ENCODE measurements around the gene INKA1.
A peak's percentile ranks its signal among the peaks of the same experiment; 100 is the strongest.
"Not testable (repeated sequence)": the region's sequence is repeated elsewhere in the genome, so short reads cannot be mapped to it uniquely, and the experiment has no call there.

INKA1 gene

GRCh38 chr3:49780080-49780974 lies 22.7 kb upstream of the INKA1 start:
- peaks cover 47% of the 10 kb centered on the region for H3K4me1 Mint-ChIP-seq
- H3K27me3 Mint-ChIP-seq, result no peaks in the 10 kb centered on the region
- peaks cover 29% of the 10 kb centered on the region for H3K36me3 Mint-ChIP-seq (ENCODE audit: low read depth)
- no peak for DNase-seq
- no peak overlapping the region for H3K27ac Mint-ChIP-seq
- ATAC-seq, result no peak
- no peaks in the 10 kb centered on the region for H3K9me3 Mint-ChIP-seq
- no peak overlapping the region for H3K4me3 Mint-ChIP-seq

- ATAC-seq, H3K27ac Mint-ChIP-seq, H3K9me3 Mint-ChIP-seq, H3K4me3 Mint-ChIP-seq, H3K27me3 Mint-ChIP-seq, DNase-seq: not testable (repeated sequence)
- Mint-ChIP-seq H3K36me3 (ENCODE audit: low read depth) (peaks cover 32% of the 10 kb centered on the region), H3K4me1 (peaks cover 51% of the 10 kb centered on the region)
These were observed 22.1 kb upstream of the INKA1 start for GRCh38 chr3:49780975-49781365.

- no peaks in the 10 kb centered on the region for H3K9me3 Mint-ChIP-seq
- ATAC-seq (no peak), DNase-seq (no peak)
- H3K36me3 Mint-ChIP-seq (ENCODE audit: low read depth), result peaks cover 31% of the 10 kb centered on the region
- H3K27ac Mint-ChIP-seq, result no peak overlapping the region
- peaks cover 53% of the 10 kb centered on the region for H3K4me1 Mint-ChIP-seq
- no peak overlapping the region for H3K4me3 Mint-ChIP-seq
- H3K27me3 Mint-ChIP-seq, result no peaks in the 10 kb centered on the region
These were observed 21.5 kb upstream of the INKA1 start for GRCh38 chr3:49781415-49782199.

- Mint-ChIP-seq H3K36me3 (ENCODE audit: low read depth) (peaks cover 27% of the 10 kb centered on the region), H3K4me1 (peaks cover 56% of the 10 kb centered on the region)
- not testable (repeated sequence) for H3K27me3 Mint-ChIP-seq, H3K27ac Mint-ChIP-seq, H3K4me3 Mint-ChIP-seq, H3K9me3 Mint-ChIP-seq, DNase-seq, ATAC-seq
These were observed 20.8 kb upstream of the INKA1 start for GRCh38 chr3:49782277-49782676.

GRCh38 chr3:49785565-49786356 lies 17.3 kb upstream of the INKA1 start:
- H3K27ac Mint-ChIP-seq, result peak overlapping the region; percentile 79
- H3K36me3 Mint-ChIP-seq (ENCODE audit: low read depth), result peaks cover 15% of the 10 kb centered on the region
- DNase-seq (peak; percentile 38), ATAC-seq (peak; percentile 34)
- H3K27me3 Mint-ChIP-seq, result no peaks in the 10 kb centered on the region
- H3K4me1 Mint-ChIP-seq, result peaks cover 42% of the 10 kb centered on the region
- H3K9me3 Mint-ChIP-seq, result no peaks in the 10 kb centered on the region
- H3K4me3 Mint-ChIP-seq, result peak overlapping the region; percentile 87

GRCh38 chr3:49786357-49787181 lies 16.5 kb upstream of the INKA1 start, which contains the start of gene IP6K1:
TSS of gene IP6K1 (minus strand) at chr3:49786542. CDS start at chr3:49748040, 38,502 bp downstream.
- H3K27me3 Mint-ChIP-seq, result no peaks in the 10 kb centered on the region
- DNase-seq (peak; percentile 99), ATAC-seq (peak; percentile 100)
- H3K4me3 Mint-ChIP-seq, result peak within 1 kb of the TSS; percentile 87
- peak within 1 kb of the TSS; percentile 94 for H3K27ac Mint-ChIP-seq
- no peaks in the 10 kb centered on the region for H3K9me3 Mint-ChIP-seq
- H3K4me1 Mint-ChIP-seq, result peaks cover 37% of the 10 kb centered on the region
- H3K36me3 Mint-ChIP-seq (ENCODE audit: low read depth), result peaks cover 11% of the 10 kb centered on the region

- Mint-ChIP-seq H3K27ac (peak overlapping the region; percentile 94), H3K36me3 (ENCODE audit: low read depth) (peaks cover 10% of the 10 kb centered on the region), H3K4me1 (peaks cover 36% of the 10 kb centered on the region), H3K4me3 (peak overlapping the region; percentile 87), H3K9me3 (no peaks in the 10 kb centered on the region), H3K27me3 (no peaks in the 10 kb centered on the region)
- ATAC-seq (no peak), DNase-seq (no peak)
These were observed 15.9 kb upstream of the INKA1 start for GRCh38 chr3:49787182-49787464.

- DNase-seq (no peak), ATAC-seq (no peak)
- H3K27ac Mint-ChIP-seq, result peak overlapping the region; percentile 94
- peak overlapping the region; percentile 87 for H3K4me3 Mint-ChIP-seq
- no peaks in the 10 kb centered on the region for H3K27me3 Mint-ChIP-seq
- peaks cover 32% of the 10 kb centered on the region for H3K4me1 Mint-ChIP-seq
- H3K9me3 Mint-ChIP-seq, result no peaks in the 10 kb centered on the region
- H3K36me3 Mint-ChIP-seq (ENCODE audit: low read depth), result peaks cover 8% of the 10 kb centered on the region
These were observed 15.5 kb upstream of the INKA1 start for GRCh38 chr3:49787536-49787935.

GRCh38 chr3:49788056-49788455 lies 15.0 kb upstream of the INKA1 start:
- no peaks in the 10 kb centered on the region for H3K27me3 Mint-ChIP-seq
- H3K4me1 Mint-ChIP-seq, result peaks cover 32% of the 10 kb centered on the region
- H3K4me3 Mint-ChIP-seq, result no peak overlapping the region
- peaks cover 8% of the 10 kb centered on the region for H3K36me3 Mint-ChIP-seq (ENCODE audit: low read depth)
- ATAC-seq, result no peak
- H3K27ac Mint-ChIP-seq, result no peak overlapping the region
- no peak for DNase-seq
- no peaks in the 10 kb centered on the region for H3K9me3 Mint-ChIP-seq

- Mint-ChIP-seq H3K27me3 (no peaks in the 10 kb centered on the region), H3K9me3 (no peaks in the 10 kb centered on the region), H3K27ac (no peak overlapping the region), H3K4me1 (peaks cover 11% of the 10 kb centered on the region), H3K36me3 (ENCODE audit: low read depth) (no peaks in the 10 kb centered on the region), H3K4me3 (no peak overlapping the region)
- no peak for ATAC-seq
- no peak for DNase-seq
These were observed 12.2 kb upstream of the INKA1 start for GRCh38 chr3:49790626-49791411.

GRCh38 chr3:49791571-49791970 lies 11.5 kb upstream of the INKA1 start:
- no peaks in the 10 kb centered on the region for H3K9me3 Mint-ChIP-seq
- no peaks in the 10 kb centered on the region for H3K36me3 Mint-ChIP-seq (ENCODE audit: low read depth)
- no peak for DNase-seq
- no peak for ATAC-seq
- peaks cover 10% of the 10 kb centered on the region for H3K4me1 Mint-ChIP-seq
- H3K27ac Mint-ChIP-seq, result no peak overlapping the region
- H3K27me3 Mint-ChIP-seq, result no peaks in the 10 kb centered on the region
- no peak overlapping the region for H3K4me3 Mint-ChIP-seq

GRCh38 chr3:49792371-49793150 lies 10.5 kb upstream of the INKA1 start:
- Mint-ChIP-seq H3K36me3 (ENCODE audit: low read depth) (no peaks in the 10 kb centered on the region), H3K4me1 (peaks cover 2% of the 10 kb centered on the region), H3K4me3 (no peak overlapping the region), H3K9me3 (no peaks in the 10 kb centered on the region), H3K27me3 (no peaks in the 10 kb centered on the region), H3K27ac (no peak overlapping the region)
- DNase-seq, result no peak
- no peak for ATAC-seq
